Prostate gland (tissue), 2 donors: ENCODE data around the gene NMUR1.

ENCODE experiments used
- POLR2A ChIP-seq: fragments of 450-650 bp; IDR thresholded peaks from one replicate; pipeline ENCODE4 v1.6.1; 2016; ENCODE audit warnings: antibody characterized with exemption, mild to moderate bottlenecking
- POLR2AphosphoS5 ChIP-seq: sonication (generic); formaldehyde crosslinking; IDR thresholded peaks from one replicate; pipeline ENCODE4 v1.6.1; 2017; ENCODE audit warnings: antibody characterized with exemption
- TF ChIP-seq, protein P1 (sequence below), 4 experiments: fragments of 200-600 bp in 2 of 4; fragments of 450-650 bp in 2 of 4; sonication (generic) in 2 of 4; IDR thresholded peaks; 1 replicate in 3 of 4; 2 replicates in 1 of 4; pipeline ENCODE4 v1.5.1; 2016 to 2019; ENCODE audit warnings: antibody characterized with exemption in 4 of 4, mild to moderate bottlenecking in 2 of 4, moderate library complexity in 2 of 4

DNA sequence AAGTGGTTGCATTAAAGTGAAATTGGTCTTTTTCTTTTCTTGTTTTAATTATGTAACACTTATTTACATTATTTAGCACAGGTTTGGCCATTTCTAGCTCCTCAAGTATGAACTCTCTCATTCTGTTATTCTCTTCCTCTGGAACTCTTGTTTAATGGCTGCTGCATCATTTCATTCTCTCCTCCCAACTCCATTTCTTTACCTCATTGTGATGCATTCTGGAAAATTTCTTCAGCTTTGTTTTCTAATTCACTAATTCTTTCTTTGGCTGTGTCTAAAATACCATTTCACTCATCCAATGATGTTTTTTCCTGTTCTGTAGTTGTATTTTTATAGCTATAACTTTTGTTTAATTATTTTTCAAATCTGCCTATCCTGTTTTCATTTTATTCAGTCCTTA, 22.5 kb upstream of the NMUR1 start:
- no peak for TF ChIP-seq POLR2AphosphoS5
- TF ChIP-seq, protein P1, sequence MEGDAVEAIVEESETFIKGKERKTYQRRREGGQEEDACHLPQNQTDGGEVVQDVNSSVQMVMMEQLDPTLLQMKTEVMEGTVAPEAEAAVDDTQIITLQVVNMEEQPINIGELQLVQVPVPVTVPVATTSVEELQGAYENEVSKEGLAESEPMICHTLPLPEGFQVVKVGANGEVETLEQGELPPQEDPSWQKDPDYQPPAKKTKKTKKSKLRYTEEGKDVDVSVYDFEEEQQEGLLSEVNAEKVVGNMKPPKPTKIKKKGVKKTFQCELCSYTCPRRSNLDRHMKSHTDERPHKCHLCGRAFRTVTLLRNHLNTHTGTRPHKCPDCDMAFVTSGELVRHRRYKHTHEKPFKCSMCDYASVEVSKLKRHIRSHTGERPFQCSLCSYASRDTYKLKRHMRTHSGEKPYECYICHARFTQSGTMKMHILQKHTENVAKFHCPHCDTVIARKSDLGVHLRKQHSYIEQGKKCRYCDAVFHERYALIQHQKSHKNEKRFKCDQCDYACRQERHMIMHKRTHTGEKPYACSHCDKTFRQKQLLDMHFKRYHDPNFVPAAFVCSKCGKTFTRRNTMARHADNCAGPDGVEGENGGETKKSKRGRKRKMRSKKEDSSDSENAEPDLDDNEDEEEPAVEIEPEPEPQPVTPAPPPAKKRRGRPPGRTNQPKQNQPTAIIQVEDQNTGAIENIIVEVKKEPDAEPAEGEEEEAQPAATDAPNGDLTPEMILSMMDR (IDR thresholded peaks at IDR 0.05) = no peak
- TF ChIP-seq POLR2A = no peak
